Loucy (cell line): Measurements from ENCODE around the gene KCNG3.

Source experiments
- H2AFZ ChIP-seq: fragments of 200-600 bp; sonication (generic); 2 replicates; pipeline ENCODE4 v1.6.0; 2016; ENCODE audit warnings: antibody characterized with exemption, mild to moderate bottlenecking, low read length, moderate library complexity
- H3F3A ChIP-seq: fragments of 200-600 bp; 2 replicates; pipeline ENCODE4 v1.6.0; 2016; ENCODE audit warnings: antibody characterized with exemption, low read depth, mild to moderate bottlenecking
- H3K27me3 ChIP-seq: fragments of 200-600 bp; sonication (generic); 2 replicates; pipeline ENCODE4 v1.6.1; 2014; ENCODE audit warnings: low read length, mild to moderate bottlenecking; ENCODE audit not compliant: insufficient read depth, poor library complexity, severe bottlenecking
- H3K36me3 ChIP-seq: fragments of 200-600 bp; sonication (generic); 2 replicates; pipeline ENCODE4 v1.6.1; 2016; ENCODE audit warnings: low read length; ENCODE audit not compliant: insufficient read depth
- H3K4me1 ChIP-seq: fragments of 200-600 bp; sonication (generic); 2 replicates; pipeline ENCODE4 v1.5.1; 2014; ENCODE audit warnings: low read length, mild to moderate bottlenecking; ENCODE audit not compliant: insufficient read depth, poor library complexity, severe bottlenecking
- H3K4me2 ChIP-seq: fragments of 200-600 bp; sonication (generic); 2 replicates; pipeline ENCODE4 v1.6.0; 2014; ENCODE audit warnings: antibody characterized with exemption, low read length, low read depth, mild to moderate bottlenecking; ENCODE audit not compliant: poor library complexity, severe bottlenecking
- H3K4me3 ChIP-seq: fragments of 200-600 bp; sonication (generic); 2 replicates; pipeline ENCODE4 v1.5.1; 2014; ENCODE audit warnings: low read length, mild to moderate bottlenecking, mixed read lengths; ENCODE audit not compliant: poor library complexity, severe bottlenecking
- H3K79me2 ChIP-seq: fragments of 200-600 bp; sonication (generic); 2 replicates; pipeline ENCODE4 v1.6.1; 2014; ENCODE audit warnings: low read length; ENCODE audit not compliant: insufficient read depth
- H3K9ac ChIP-seq: fragments of 200-600 bp; sonication (generic); 2 replicates; pipeline ENCODE4 v1.6.0; 2014; ENCODE audit warnings: mild to moderate bottlenecking, low read depth, low read length, moderate library complexity; ENCODE audit not compliant: poor library complexity, severe bottlenecking
- H3K9me2 ChIP-seq: fragments of 200-600 bp; sonication (generic); replicated peaks from 2 replicates; pipeline ENCODE4 v1.6.1; 2016; ENCODE audit warnings: low read depth, low read length, mixed read lengths
- H3K9me3 ChIP-seq: fragments of 200-600 bp; sonication (generic); 2 replicates; pipeline ENCODE4 v1.6.1; 2014; ENCODE audit warnings: mild to moderate bottlenecking, antibody characterized with exemption, low read length, low read depth; ENCODE audit not compliant: insufficient read depth
- H4K20me1 ChIP-seq: fragments of 200-600 bp; sonication (generic); 2 replicates; pipeline ENCODE4 v1.6.0; 2014; ENCODE audit warnings: antibody characterized with exemption, low read length, mild to moderate bottlenecking; ENCODE audit not compliant: insufficient read depth, poor library complexity, severe bottlenecking
- CTCF ChIP-seq: fragments of 200-600 bp; sonication (generic); conservative IDR thresholded peaks from 2 replicates; pipeline ENCODE4 v1.5.1; 2014; ENCODE audit warnings: mild to moderate bottlenecking, antibody characterized with exemption, low read length
- EZH2phosphoT487 ChIP-seq: fragments of 200-600 bp; IDR thresholded peaks from 2 replicates; pipeline ENCODE4 v1.6.1; 2018; ENCODE audit warnings: antibody characterized with exemption, mild to moderate bottlenecking, moderate library complexity, borderline replicate concordance

KCNG3 gene

GRCh38 chr2:42495234-42495581 lies 1.4 kb upstream of the KCNG3 start:
- H3K4me3 ChIP-seq, result peak overlapping the region; percentile 68
- H3K9me3 ChIP-seq, result no peaks in the 10 kb centered on the region
- peak overlapping the region; percentile 72 for H3K4me2 ChIP-seq
- no peak for TF ChIP-seq CTCF
- no peak for TF ChIP-seq EZH2phosphoT487
- H3K36me3 ChIP-seq, result no peaks in the 10 kb centered on the region
- no peaks in the 10 kb centered on the region for H3K27me3 ChIP-seq
- peak overlapping the region; percentile 76 for H2AFZ ChIP-seq
- H4K20me1 ChIP-seq, result no peaks in the 10 kb centered on the region
- no peaks in the 10 kb centered on the region for H3F3A ChIP-seq
- peaks cover 4% of the 10 kb centered on the region for H3K4me1 ChIP-seq
- no peaks in the 10 kb centered on the region for H3K9me2 ChIP-seq
- H3K9ac ChIP-seq, result no peak overlapping the region
- H3K79me2 ChIP-seq, result no peaks in the 10 kb centered on the region

- Histone ChIP-seq H3F3A (no peaks in the 10 kb centered on the region), H2AFZ (peak overlapping the region; percentile 76), H3K36me3 (no peaks in the 10 kb centered on the region), H4K20me1 (no peaks in the 10 kb centered on the region), H3K27me3 (no peaks in the 10 kb centered on the region), H3K9me2 (no peaks in the 10 kb centered on the region), H3K9me3 (no peaks in the 10 kb centered on the region), H3K9ac (no peak overlapping the region), H3K4me1 (peaks cover 4% of the 10 kb centered on the region), H3K4me2 (peak overlapping the region; percentile 72), H3K4me3 (peak overlapping the region; percentile 68), H3K79me2 (no peaks in the 10 kb centered on the region)
- TF ChIP-seq CTCF (peak; percentile 95), EZH2phosphoT487 (no peak)
Measured at GRCh38 chr2:42494355-42495233, 812 bp upstream of the KCNG3 start.

GRCh38 chr2:42492691-42493467 lies 903 bp downstream of the KCNG3 start:
- no peaks in the 10 kb centered on the region for H3K9me3 ChIP-seq
- H2AFZ ChIP-seq, result no peak overlapping the region
- no peak overlapping the region for H3K9ac ChIP-seq
- H3F3A ChIP-seq, result no peaks in the 10 kb centered on the region
- H3K4me2 ChIP-seq, result no peak overlapping the region
- H3K9me2 ChIP-seq, result no peaks in the 10 kb centered on the region
- H3K36me3 ChIP-seq, result no peaks in the 10 kb centered on the region
- no peaks in the 10 kb centered on the region for H3K27me3 ChIP-seq
- H3K4me3 ChIP-seq, result no peak overlapping the region
- peaks cover 4% of the 10 kb centered on the region for H3K4me1 ChIP-seq
- H4K20me1 ChIP-seq, result no peaks in the 10 kb centered on the region
- TF ChIP-seq CTCF (no peak), EZH2phosphoT487 (no peak)
- H3K79me2 ChIP-seq, result no peaks in the 10 kb centered on the region
